GM21360 (cell line): ENCODE measurements around the gene SERGEF.

ENCODE experiments used
- ATAC-seq: cut with Tn5 transposase; IDR thresholded peaks from one replicate; pipeline ENCODE4 v1.9.1; 2021; ENCODE audit warnings: mild to moderate bottlenecking, moderate library complexity; ENCODE audit not compliant: unreplicated experiment

SERGEF gene

GRCh38 chr11:17760102-17761029 lies 252.5 kb downstream of the SERGEF start:
- no peak for ATAC-seq

- no peak for ATAC-seq
Observed at GRCh38 chr11:17755891-17756290, 257.0 kb downstream of the SERGEF start.

- ATAC-seq, result no peak
Observed at GRCh38 chr11:17753641-17754040, 259.2 kb downstream of the SERGEF start.

- ATAC-seq, result no peak
Observed at GRCh38 chr11:17753153-17753552, 259.7 kb downstream of the SERGEF start.

GRCh38 chr11:17752144-17752543 lies 260.7 kb downstream of the SERGEF start:
- no peak for ATAC-seq

- ATAC-seq, result no peak
Observed at GRCh38 chr11:17751558-17751957, 261.3 kb downstream of the SERGEF start.

GRCh38 chr11:17750801-17751165 lies 262.1 kb downstream of the SERGEF start:
- ATAC-seq, result no peak

GRCh38 chr11:17750013-17750800 lies 262.6 kb downstream of the SERGEF start:
- no peak for ATAC-seq

GRCh38 chr11:17748761-17749721 lies 263.8 kb downstream of the SERGEF start:
- ATAC-seq, result no peak

- no peak for ATAC-seq
Observed at GRCh38 chr11:17748044-17748443, 264.8 kb downstream of the SERGEF start.

- no peak for ATAC-seq
Observed at GRCh38 chr11:17747131-17747955, 265.5 kb downstream of the SERGEF start.

- no peak for ATAC-seq
Observed at GRCh38 chr11:17746096-17746495, 266.8 kb downstream of the SERGEF start.

- ATAC-seq, result no peak
Observed at GRCh38 chr11:17745023-17745772, 267.6 kb downstream of the SERGEF start.

GRCh38 chr11:17744151-17744940 lies 268.5 kb downstream of the SERGEF start:
- ATAC-seq, result no peak

- ATAC-seq, result no peak
Observed at GRCh38 chr11:17743808-17744119, 269.1 kb downstream of the SERGEF start.

GRCh38 chr11:17743026-17743807 lies 269.6 kb downstream of the SERGEF start:
- ATAC-seq, result no peak

- no peak for ATAC-seq
Observed at GRCh38 chr11:17742019-17742418, 270.8 kb downstream of the SERGEF start.

GRCh38 chr11:17741487-17741886 lies 271.4 kb downstream of the SERGEF start:
- no peak for ATAC-seq
